Right lung (tissue), 5 donors: ENCODE measurements around the gene LONP2. TPM values are rescaled to one million over a fixed set of nuclear protein-coding genes. Genes with fewer than 3 reads are reported as not detected.
"Not testable (repeated sequence)": the region's sequence is repeated elsewhere in the genome, so short reads cannot be mapped to it uniquely, and the experiment has no call there.

Experiments used
- DNase-seq, 2 donors: peaks; one replicate each; pipeline ENCODE4 v3.0.0-alpha.2; 2013
- polyA plus RNA-seq, 5 donors: library from polyadenylated mRNA; unstranded; fragments of 120-200 nt; gene quantifications; one replicate each; pipeline versions ENCODE4 v1.2.1 to v1.2.3, GENCODE V29; 2013; ENCODE audit warnings: inconsistent platforms in 1 of 5, low replicate concordance in 1 of 5; ENCODE audit not compliant: insufficient read length in 5 of 5, insufficient read depth in 1 of 5

Gene LONP2
- polyA plus RNA-seq, 5 donors = 59.4 to 85.0 (median 71.3) TPM

DNA sequence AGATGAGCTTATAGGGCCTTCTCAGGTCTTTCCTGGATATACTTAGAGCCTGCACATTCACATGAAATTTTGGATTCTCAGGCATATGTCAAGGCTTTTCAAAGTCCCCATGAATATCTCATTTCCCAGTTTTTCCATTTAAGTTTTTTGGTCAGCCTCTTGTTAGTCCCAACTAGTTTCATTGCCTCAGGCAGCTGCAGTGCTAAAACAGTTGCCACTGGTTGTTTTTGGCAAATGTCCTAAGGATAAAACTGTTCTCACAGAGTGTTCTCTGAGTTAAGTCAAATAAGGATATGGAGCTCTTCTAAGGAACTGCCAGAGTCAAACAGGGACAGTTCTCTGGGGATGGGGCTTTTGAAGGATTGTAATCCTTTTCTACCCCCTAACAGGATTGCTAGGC is 43.1 kb downstream of the LONP2 start:
- DNase-seq = no peak

DNA sequence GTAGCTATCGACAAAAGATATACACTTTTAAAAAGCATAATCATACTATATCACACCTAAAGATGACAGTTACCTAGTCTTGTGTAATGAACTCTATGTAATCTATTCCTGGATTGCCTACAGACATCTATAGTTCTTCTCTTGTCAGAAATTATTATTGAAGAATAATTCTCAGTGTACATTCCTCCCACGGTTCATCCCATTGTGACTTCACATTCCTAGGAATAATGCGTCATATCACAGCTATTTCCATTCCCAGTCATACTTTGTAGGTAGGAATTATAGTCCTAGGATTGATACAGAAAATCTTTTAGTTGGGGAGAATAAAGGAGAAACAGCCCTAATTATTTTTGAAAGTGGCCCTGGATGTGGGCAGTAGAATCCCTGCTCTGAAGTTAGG is 47.2 kb downstream of the LONP2 start:
- DNase-seq = no peak

DNA sequence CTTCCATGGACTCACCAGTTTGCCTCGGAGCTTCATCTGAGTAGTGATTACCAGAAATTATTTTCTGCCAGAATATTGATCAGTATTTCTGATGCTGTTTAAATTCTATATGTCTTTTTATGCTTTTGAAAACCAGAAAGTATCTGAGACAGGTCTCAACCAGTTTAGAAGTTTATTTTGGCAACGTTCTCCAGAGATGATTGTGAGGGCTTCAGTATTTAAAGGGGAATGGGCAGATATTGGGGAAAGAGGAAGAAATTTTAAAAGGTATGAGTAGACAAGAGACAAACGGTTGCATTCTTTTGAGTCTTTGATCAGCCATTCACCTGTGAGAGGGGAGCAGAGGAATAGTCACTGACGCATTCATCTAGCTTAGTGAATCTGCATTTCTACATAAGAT is 47.7 kb downstream of the LONP2 start:
- DNase-seq = no peak

DNA sequence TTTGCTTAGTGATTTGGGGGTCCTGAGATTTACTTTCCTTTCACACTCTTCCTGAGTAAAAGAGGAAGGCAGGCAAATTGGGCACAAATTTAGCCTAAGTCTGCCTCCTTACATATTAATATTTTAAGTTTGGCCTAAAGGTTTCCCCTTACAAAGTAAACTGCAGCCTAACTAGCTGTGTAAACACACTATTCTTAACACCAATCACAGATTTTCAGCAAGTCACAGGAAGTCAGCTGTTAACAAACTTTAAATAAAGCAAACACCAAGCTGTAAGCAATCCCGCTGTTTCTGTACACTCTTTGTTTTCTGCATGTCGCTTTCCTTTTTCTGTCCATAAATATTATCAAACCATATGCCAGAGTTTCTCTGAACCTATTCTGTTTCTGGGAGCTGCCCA is 48.4 kb downstream of the LONP2 start:
- DNase-seq = no peak

DNA sequence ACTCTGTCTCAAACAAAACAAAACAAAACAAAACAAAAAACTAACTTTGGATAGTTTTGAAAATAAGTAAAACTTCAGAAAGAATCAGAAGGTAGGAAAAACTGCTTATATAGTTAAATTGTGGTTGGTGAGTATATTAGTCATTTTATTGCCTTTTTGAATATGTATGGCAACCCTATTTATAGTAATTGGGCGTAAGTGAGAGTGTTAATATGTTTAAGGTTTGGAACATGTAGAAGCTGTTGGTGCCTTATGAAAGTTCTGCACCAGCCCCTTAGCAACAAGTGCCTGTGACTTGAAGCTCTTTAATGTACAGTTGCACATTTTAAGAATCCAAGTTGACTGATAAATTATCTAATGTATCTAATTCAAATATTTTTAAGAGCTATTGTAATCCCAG is 50.6 kb downstream of the LONP2 start:
- no peak for DNase-seq

DNA sequence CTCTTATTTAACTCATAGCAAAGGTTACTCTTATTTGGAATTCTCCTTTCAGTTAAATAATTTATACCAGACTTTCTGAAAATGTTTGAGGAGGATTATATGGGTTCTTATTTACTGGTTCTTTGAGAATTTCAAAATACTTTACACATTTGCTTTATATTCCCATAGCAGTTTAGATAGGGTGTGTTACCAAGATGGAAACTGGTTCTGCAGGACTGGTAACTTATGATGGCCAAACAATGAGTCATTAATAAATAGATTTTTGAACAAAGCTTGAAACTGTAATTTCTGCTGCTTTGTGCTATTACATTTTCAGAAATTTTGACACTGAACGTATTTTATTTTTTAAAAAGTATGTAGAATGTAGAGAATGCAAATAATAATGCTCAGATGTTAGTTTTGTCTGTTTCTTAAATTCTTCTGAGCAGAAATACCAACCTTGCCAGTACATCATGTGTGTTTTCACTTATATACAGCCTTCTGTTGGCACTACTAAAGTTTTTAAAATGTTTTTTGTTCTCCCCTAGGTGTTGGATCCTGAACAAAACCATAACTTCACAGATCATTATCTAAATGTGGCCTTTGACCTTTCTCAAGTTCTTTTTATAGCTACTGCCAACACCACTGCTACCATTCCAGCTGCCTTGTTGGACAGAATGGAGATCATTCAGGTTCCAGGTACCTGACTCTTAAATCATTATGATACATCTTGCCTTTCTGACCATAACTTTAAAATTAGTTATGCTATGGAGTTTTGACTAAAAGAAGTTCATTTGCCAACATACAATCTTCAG is 51.6 kb downstream of the LONP2 start:
- DNase-seq = peak; percentile 19

DNA sequence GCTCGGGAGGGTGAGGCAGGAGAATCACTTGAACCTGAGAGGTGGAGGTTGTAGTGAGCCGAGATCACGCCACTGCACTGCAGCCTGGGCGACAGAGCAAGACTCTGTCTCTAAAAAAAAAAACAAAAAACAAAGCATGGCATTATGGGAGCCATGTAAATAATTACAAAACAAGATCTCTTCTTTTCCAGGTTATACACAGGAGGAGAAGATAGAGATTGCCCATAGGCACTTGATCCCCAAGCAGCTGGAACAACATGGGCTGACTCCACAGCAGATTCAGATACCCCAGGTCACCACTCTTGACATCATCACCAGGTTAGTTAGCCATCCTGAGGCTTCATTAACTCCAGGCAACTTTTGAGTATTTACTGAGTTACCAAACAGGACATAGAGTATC is 55.4 kb downstream of the LONP2 start:
- no peak for DNase-seq

DNA sequence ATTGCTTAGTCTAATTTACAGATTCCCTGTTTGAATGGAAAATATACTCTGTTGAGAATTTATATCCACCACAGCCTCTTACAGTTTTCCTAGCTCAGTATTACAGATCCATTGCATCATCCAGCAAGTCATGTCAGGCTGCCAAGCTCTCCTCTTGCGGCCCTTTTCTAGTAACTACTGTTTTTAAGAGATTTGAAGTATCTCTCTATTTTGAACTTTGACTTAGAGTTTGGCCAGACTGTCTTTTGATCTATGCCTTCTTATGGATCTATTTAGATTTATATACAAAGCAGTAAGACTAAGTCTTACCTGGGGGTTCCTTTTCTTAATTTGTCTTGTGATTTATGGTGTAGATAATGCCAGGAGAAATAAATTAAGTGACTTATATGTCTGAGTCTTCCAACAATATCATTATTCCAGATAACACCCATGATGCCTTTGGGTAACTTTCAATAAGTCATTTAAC is 56.3 kb downstream of the LONP2 start:
- DNase-seq = no peak

DNA sequence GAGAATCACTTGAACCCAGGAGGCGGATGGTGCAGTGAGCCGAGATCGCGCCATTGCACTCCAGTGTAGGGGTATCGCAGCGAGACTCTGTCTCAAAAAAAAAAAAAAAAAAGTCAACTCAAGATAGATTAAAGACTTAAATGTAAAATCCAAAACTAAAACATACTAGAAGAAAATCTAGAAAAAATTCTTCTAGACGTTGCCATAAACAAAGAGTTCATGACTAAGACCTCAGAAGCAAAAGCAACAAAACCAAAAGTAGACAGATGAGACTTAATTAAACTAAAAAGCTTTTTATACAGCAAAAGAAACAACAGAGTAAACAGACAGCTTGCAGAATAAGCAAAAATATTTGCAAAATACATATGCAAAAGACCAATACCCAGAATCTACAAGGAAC is 64.4 kb downstream of the LONP2 start:
- DNase-seq = no peak

DNA sequence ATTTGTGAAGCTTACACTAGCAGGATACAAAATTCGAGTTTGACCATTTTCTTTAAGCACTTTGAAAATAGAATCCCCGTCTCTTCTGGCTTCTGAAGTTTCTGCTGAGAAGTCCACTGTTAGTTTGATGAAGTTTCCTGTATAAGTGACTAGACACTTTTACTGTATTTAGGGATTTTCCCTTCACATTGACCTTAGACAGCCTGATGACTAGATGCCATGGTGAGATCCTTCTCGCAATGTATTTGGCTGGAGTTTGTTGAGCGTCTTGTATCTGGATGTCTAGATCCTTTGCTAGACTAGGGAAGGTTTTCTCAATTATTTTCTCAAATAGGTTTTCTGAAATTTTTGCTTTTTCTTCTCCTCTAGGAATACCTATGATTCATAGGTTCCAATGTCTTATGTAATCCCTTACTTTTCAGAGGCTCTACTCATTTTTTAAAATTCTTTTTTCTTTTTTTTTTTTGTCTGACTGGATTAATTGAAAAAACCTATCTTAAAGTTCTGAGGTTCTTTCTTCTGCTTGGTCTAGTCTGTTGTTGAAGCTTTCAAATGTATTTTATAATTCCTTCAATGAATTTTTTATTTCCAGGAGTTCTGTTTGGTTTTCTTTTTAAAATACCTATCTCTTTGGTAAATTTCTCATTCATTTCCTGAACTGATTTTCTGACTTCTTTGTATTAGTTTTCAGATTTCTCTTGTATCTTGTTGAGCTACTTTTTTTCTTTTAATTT is 67.0 kb downstream of the LONP2 start:
- DNase-seq = no peak

DNA sequence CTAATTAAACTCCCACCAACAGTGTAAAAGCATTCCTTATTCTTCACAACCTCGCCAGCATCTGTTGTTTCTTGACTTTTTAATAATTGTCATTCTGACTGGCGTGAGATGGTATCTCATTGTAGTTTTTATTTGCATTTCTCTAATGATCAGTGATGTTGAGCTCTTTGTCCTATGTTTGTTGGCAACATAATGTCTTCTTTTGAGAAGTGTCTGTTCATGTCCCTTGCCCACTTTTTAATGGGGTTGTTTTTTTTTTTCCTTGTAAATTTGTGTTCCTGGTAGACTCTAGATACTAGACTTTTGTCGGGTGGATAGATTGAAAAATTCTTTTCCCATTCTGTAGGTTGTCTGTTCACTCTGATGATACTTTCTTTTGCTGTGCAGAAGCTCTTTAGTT is 69.8 kb downstream of the LONP2 start:
- not testable (repeated sequence) for DNase-seq

DNA sequence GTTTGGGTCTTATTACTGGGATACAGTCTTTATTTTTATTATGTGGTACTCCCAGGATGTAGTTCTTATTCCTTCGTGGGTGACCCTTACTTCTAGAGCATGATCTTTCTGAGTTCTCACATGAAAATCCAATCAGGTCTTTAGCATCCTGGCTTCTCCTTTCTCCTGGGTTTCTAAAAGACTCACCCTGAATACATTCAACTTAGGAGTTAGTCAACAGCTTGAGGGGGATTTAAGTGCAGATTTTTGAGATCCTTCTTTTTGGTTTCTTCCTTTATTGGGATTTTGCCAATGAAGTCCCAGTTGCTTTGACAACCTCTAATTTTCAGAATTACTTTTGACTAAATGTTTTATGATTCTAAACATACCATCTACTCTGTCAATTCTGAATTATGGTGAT is 72.9 kb downstream of the LONP2 start:
- DNase-seq = no peak

DNA sequence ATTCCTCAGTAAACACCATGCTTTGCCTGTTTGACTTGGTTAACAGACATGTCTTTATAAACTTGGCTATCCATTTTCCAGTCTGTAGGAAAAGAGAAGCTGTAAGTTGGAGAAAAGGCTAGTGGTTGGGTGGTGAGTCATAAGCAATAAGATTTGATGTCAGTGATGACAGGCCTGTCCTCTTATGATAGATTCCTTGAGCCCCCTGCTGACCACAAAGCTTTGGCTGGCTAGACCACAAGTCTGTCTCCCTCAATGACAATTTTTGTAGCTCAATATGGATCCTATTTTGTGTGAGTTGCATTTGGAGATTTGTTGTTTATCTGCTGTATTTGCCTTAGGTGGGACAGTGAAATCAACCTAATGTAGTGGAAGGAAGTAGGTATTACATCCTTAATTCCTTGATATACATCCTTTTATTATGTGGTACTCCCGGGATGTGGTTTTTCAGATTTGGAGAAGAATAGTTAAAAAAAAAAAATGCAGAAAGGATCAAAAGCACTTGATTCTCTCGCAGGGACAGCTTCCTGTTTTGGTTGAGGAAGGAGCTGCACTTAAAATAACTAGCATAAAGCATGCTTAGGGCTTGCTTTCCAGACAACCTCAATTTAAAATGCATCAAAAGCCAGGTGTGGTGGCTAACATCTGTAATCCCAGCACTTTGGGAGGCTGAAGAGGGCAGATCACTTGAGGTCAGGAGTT is 73.7 kb downstream of the LONP2 start:
- no peak for DNase-seq

DNA sequence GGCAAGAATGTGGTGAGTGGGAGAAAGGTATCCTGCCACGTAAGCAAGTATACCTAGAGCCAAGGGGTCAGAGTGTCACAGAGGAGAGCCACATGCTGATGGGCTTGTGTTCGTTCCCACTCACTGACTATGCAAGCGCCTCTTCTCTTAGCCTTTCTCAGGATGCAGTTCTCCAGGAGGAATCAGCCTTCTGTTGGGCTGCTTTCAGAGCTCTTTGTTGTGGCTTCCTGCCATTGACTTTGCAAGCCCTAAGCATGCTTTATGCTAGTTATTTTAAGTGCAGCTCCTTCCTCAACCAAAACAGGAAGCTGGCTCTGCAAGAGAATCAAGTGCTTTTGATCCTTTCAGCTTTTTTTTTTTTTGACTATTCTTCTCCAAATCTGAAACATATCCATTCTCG is 74.5 kb downstream of the LONP2 start:
- DNase-seq = no peak

DNA sequence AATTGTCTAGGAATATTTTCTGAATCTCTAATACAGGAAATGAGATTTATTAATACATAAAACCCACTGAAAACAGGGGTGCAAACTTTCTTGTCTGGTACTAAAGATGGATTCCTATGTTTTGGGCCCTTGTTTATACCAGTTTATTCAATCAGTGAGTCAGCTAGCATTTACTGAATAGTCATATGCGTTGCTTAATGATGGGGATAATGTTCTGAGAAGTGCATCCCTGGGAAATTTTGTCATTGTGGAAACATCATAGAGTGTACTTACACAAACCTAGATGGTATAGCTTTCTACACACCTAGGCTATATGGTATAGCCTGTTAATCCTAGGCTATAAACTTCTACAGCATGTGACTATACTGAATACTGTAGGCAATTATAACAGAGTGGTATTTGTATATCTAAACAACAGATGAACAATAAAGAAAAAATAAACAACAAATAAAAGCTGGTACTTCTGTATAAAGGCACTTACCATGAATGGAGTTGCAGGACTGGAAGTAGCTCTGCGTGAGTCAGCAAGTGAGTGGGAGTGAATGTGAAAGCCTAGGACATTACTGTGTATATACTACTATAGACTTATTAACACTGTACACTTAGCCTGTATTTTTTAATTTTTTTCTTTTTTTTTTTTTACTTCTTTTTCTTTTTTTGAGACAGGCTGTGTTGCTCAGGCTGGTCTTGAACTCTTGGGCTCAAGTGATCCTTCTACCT is 77.4 kb downstream of the LONP2 start:
- no peak for DNase-seq

DNA sequence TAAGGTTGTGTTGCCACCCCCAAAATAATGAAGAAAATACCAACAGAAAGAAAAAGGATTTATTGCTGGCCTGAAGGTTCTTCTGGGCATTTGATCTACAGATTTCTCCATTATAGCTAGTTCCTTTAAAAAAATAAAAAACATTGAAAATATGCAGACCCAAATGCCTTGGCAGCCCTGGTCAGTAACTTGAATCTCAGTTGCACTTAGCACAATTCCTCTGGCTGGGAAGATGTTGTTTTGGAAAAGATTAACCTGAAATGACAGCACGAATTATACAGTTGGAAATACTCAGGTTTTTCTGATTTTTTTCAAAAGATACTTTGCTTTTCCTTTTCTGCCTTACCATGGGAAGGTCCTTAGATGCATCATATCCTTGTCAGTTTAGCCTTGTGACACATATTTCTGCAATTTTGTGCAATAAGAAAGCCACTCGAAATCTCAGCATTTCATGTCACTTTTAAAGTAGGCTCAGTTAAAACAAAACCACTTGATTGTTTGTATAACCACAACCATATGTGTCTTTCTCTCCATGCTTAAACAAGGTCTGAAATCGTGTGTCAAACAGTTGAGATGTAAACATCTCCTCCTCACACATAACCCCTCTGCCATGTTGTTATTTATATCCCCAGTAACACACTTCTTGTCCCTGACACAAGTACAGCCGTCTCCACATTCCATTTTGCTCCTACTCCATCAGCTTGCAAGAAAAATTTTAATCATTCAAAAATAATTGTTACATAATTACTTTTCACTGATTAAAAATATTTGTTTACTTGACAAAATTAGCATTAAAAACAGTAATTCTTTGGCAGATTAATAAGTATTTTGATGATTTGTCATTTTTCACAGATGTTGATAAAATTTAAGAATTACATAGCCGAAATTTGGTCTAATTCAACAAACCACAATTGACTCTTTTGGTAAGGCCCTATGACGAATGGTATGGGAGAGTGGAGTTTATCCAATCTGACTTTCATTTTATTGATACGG is 80.0 kb downstream of the LONP2 start:
- DNase-seq = no peak

DNA sequence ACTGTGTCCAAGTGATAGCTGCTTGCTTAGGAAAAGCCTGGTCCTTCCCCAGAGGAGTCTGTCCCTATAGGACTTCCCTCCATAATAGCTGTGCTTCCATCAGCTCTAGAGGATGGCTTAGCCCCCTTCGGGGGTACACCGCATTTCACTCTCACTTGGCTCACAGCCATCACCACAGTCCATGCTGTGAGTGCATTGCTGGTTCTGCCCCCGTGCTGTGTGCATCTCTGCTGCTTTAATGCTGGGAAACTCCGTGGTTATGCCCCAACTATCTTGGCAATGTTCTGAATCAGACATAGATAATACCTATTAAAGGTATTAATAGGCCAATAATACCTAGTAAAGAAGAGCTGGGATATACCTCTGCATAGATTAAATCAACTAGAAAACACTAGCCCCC is 82.8 kb downstream of the LONP2 start:
- no peak for DNase-seq

DNA sequence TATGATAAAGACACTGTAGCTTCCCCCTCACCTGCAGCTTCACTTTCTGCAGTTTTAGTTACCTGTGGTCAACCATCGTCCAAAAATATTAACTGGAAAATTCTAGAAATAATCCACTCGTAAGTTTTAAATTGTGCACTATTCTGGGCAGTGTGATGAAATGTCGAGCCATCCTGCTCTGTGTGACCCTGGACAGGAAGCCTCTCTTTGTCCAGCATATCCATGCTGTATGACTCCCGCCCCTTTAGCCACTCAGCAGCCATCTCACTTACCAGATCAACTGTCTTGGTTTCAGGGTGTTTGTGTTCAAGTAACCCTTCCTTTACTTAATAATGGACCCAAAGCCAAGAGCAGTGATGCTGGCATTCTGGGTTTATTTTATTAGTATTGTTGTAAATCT is 85.0 kb downstream of the LONP2 start:
- no peak for DNase-seq

DNA sequence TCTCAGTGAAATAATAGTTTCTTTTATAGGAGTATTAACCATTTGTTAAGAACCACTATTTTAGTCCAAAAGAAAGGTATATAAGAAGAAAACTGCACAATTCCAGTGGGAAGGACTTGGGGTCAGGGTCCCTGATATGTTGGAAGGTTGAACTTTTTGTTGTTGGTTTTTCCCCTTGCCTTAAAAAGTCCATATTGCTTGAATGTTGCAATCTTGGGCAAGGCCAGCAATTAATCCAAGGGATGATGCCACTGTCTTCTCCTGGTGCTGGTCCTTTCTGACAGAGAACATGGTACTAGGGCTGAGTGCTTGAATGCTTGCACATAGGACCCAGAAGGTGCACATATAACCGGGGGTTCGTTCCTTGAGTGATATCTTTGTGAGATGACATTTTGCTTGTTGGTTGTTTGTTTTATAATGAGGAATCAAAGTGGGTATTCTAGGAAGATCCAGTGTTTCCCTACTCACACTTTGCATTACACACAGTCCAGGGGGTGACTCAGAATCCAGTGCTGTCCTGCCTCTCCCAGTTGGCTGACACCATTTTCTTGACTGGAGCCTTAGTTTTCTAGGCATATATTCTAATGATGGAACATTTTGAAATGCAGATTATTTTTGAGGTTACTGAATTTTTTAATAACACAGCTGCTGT is 86.2 kb downstream of the LONP2 start:
- DNase-seq = no peak

DNA sequence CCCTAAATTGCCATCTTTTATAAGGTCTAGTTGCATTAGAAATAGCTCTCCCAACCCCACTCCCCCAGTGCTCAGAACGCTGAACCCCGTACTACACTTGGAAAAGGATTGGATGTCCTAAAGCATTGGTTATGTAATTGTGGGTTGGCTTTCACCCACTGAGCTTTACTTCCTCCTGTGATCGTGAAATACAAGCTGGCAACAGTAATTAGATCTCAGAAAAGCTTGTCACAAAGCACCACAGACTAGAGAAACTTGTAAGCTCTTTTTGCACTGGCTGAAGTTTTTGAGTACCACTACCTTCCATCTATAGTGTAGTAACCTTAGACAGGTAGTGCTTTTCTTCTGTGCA is 86.7 kb downstream of the LONP2 start:
- no peak for DNase-seq
